Measurements from ENCODE around the gene UBE3A.

- TF ChIP-seq ZNF8 (CRISPR knock-in tag; IDR thresholded peaks at IDR 0.05) (no peak), POU6F1 (CRISPR knock-in tag; IDR thresholded peaks at IDR 0.05; ENCODE audit: borderline replicate concordance, low read depth) (no peak), ZNF70 (CRISPR knock-in tag; IDR thresholded peaks at IDR 0.05) (no peak), ARNTL (CRISPR knock-in tag; IDR thresholded peaks at IDR 0.05; ENCODE audit: borderline replicate concordance, low read depth) (no peak), PPARA (CRISPR knock-in tag; IDR thresholded peaks at IDR 0.05; ENCODE audit: borderline replicate concordance) (no peak), RARB (CRISPR knock-in tag; IDR thresholded peaks at IDR 0.05) (no peak)
- TF ChIP-seq, protein P1, sequence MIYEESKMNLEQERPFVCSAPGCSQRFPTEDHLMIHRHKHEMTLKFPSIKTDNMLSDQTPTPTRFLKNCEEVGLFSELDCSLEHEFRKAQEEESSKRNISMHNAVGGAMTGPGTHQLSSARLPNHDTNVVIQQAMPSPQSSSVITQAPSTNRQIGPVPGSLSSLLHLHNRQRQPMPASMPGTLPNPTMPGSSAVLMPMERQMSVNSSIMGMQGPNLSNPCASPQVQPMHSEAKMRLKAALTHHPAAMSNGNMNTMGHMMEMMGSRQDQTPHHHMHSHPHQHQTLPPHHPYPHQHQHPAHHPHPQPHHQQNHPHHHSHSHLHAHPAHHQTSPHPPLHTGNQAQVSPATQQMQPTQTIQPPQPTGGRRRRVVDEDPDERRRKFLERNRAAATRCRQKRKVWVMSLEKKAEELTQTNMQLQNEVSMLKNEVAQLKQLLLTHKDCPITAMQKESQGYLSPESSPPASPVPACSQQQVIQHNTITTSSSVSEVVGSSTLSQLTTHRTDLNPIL (CRISPR knock-in tag; IDR thresholded peaks at IDR 0.05; ENCODE audit: low read depth), result no peak
- TF ChIP-seq, protein P2, sequence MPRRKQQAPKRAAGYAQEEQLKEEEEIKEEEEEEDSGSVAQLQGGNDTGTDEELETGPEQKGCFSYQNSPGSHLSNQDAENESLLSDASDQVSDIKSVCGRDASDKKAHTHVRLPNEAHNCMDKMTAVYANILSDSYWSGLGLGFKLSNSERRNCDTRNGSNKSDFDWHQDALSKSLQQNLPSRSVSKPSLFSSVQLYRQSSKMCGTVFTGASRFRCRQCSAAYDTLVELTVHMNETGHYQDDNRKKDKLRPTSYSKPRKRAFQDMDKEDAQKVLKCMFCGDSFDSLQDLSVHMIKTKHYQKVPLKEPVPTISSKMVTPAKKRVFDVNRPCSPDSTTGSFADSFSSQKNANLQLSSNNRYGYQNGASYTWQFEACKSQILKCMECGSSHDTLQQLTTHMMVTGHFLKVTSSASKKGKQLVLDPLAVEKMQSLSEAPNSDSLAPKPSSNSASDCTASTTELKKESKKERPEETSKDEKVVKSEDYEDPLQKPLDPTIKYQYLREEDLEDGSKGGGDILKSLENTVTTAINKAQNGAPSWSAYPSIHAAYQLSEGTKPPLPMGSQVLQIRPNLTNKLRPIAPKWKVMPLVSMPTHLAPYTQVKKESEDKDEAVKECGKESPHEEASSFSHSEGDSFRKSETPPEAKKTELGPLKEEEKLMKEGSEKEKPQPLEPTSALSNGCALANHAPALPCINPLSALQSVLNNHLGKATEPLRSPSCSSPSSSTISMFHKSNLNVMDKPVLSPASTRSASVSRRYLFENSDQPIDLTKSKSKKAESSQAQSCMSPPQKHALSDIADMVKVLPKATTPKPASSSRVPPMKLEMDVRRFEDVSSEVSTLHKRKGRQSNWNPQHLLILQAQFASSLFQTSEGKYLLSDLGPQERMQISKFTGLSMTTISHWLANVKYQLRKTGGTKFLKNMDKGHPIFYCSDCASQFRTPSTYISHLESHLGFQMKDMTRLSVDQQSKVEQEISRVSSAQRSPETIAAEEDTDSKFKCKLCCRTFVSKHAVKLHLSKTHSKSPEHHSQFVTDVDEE (CRISPR knock-in tag; IDR thresholded peaks at IDR 0.05), result no peak
Measured at GRCh38 chr15:25342629-25343028, 96.2 kb downstream of the UBE3A start.
